ENCODE data around the gene ACOT8.
A peak's percentile ranks its signal among the peaks of the same experiment; 100 is the strongest.
"Not testable (repeated sequence)": the region's sequence is repeated elsewhere in the genome, so short reads cannot be mapped to it uniquely, and the experiment has no call there.

ACOT8 gene

DNA sequence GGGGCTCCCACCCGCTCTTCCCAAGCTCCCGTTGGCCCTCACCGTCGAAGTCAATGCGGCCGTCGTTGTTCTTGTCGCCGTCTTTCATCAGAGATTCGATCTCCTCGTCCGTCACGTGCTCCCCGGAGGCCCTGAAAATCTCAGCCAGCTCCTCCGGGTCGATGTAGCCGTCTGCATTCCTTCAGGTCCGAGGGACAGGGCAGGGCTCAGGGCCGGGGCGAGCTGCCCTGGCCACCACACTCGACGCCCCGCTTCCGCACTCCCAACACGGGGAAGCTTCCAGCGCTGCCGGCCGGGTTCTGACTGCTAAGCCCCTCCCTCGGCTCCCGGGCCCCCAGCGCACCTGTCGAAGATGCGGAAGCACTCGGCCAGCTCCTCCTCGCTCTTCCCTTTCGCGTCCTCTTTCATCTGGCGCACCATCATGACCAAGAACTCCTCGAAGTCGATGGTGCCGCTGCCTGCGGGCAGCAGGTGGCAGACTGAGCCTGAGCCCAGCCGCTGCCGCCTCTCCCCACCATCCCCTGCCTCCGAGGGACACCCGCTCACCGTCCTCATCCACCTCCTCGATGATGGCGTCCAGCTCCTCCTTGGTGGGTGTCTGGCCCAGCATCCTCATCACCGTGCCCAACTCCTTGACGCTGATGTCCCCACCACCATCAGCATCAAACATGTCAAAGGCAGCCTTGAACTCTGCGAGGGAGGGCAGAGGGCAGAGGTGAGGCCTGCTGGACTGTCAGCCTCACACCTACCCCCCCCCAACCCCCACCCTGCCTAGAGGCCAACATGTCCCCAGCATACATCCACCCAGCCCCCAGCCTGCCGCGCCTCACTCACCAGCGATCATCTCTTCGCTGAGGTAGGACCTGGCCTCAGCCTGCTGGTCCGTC is 33.0 kb downstream of the ACOT8 start:
- no peak for DNase-seq

DNA sequence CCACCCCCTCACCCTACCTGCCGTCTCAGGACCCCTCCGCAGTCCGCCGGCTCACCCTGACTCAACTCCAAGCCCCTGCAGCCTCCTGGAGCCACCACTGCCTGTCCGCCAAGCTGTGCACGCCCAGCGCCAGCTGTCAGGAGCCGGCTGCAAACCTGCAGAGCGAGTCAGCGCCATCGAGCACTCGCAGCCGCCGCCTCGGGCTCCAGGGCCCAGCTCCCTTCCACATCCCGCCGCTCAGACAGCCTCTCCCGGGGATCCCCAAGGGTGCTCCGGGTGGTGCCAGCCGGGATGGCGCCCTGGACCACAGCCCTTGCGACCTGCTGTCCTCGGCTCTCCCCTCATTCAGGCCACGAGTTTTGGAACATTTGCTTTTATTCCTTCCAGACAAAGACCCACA is 34.3 kb downstream of the ACOT8 start:
- peak; percentile 30 for DNase-seq

DNA sequence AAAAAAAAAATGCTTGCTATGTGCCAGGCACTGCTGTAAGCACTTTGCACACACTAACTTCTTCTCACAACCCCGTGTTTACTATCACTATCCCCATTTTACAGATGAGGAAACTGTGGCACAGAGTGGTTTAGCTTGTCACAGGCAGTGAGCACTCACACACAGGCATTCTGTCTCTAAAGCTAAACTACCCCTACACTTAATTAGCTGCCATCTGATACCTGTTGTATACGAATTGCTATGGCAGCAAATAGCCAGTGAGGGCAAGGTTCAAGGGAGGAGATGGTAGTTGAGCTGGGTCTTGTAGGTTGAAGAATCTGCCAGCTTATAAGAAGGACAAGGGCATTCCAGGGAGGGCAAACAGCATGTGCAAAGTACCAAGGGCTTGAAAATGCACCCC is 35.2 kb downstream of the ACOT8 start:
- no peak for DNase-seq

DNA sequence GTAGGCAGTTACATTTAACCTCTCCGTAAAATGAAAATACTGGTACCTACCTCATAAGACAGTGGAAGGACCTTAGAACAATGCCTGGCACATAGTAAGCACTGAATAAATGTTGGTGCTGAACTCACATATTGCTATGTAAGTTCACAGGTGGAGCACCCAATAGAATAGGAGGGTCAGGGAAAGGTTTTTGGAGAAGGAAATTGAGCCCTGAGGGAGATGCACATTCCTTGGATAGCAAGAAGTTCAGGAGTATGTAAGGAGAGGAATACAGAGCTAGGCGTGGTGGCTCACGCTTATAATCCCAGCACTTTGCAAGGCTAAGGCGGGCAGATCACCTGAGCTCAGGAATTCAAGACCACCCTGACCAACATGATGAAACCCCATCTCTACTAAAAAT is 37.7 kb downstream of the ACOT8 start:
- no peak for DNase-seq

DNA sequence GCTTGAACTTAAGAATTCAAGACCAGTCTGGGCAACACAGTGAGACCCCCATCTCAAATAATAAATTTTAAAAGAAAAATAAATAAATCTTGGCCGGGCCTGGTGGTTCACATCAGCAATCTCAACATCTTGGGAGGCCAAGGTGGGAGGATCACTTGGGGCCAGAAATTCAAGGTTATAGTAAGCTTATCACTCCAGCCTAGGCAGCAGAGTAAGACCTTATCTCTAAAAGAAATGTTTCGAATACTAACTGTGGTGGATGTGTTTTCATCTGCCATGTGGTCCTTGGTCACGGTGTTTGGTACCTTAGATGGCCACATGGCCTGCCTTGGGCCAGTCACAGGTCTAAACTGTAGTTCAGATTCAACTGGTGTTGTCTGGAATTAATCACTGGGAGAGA is 39.0 kb downstream of the ACOT8 start:
- no peak for DNase-seq

DNA sequence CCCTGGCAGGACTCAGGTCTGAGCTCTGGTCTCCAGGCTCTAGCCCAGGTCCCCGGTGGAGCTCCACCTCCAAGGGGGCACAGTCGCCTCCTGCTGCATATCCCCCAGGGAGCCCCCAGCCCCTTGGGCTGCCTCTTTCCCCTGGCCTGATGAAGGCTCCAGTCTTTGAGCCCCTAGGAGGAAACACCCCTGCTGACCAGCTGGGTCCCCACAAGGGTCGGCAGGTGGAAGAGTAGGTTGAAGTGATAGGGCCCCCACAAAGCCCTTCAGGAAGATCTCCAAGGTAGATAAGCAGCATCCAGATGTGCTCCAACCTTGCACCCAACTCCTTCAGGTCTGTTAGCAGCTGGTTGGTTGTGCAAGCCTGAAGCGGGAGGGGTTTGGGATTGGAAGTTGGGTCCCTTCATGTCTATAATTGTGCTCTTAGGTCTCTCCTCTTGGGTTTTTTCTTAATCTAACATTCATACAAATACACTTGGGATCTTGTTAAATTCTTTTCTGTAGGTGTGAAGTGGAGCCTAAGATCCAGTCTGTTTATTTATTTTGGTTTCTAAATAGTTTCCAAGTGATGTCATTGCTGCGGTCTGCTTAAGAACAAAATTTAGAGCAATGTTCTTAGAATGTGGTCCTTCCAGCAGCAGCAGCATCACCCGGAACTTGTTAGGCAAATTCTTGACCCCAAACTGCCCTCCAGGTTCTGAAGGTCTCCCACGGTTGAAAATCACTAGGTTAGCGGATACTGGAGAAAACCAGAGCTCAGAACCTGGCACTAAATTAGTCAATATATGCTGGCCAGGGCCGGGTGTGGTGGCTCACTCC is 39.6 kb downstream of the ACOT8 start:
- DNase-seq: no peak

DNA sequence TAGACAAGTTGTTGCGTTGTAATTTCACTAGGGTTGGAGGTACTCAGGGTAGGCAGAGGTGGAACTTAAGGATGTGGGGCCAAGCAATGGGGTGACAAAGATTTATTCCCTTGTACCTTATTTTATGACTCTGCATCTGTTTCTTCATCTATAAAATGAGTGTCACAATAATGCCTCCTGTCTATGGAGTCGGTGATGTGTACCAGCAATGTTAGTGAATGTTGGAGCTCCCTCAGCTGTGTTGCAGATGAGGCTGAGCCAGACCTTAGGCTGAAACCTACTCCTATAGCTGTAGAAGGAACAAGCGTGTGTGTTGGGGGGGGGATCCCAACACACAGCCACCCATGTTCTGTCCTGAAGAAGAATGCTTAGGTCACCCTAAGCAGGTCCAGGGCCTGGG is 40.2 kb downstream of the ACOT8 start:
- DNase-seq: no peak

DNA sequence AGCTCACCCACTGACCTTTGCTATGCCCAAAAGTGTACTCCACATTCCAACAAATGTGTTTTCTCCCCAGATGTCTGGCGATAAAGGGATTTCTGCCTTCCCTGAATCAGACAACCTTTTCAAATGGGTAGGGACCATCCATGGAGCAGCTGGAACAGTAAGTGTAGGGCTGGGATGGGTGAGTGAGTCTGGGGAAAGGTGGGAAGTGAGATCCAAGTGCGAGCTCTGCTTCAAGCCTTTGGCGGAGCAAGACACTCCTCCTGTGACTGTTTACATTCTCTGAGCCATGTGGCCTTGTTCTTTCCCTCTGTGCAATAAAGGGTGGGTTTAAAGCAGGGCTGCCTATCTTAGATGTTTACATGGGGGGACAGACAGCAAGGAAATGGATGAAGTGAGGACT is 42.9 kb downstream of the ACOT8 start:
- DNase-seq: no peak

DNA sequence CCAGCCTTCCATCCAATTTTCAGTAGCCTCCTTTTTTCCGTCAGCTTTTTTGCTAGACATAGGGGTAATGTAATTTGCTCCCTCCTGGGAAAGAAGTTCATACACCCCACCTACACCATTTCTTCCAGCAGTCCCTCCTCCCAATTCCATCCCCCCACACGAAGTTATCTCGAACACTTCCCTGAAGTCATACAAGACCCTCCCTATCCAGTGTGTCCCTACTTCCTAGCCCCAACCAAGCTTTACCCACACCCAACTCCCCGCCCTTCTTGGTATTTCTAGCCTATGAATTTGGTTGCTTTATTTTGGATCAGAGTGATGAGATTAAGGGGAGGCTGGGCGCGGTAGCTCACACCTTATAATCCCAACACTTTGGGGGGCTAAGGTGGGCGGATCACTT is 43.7 kb downstream of the ACOT8 start:
- no peak for DNase-seq

DNA sequence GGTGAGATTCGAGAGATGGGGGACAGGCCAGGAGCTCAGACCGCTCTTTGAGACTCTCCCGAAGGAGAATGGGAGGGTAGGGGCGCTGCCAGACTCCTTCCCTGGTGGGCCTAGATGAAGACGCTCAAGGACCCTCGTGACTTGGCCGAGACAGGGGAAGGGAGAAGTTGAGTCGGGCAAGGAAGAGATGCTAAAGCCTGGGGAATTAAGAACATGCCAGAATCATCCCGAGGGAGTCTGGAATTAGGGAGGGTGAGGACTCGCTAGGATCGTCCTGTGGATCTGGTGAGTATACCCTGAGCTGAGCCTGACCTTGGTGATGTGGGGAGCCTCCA is 44.2 kb downstream of the ACOT8 start:
- no peak for DNase-seq

DNA sequence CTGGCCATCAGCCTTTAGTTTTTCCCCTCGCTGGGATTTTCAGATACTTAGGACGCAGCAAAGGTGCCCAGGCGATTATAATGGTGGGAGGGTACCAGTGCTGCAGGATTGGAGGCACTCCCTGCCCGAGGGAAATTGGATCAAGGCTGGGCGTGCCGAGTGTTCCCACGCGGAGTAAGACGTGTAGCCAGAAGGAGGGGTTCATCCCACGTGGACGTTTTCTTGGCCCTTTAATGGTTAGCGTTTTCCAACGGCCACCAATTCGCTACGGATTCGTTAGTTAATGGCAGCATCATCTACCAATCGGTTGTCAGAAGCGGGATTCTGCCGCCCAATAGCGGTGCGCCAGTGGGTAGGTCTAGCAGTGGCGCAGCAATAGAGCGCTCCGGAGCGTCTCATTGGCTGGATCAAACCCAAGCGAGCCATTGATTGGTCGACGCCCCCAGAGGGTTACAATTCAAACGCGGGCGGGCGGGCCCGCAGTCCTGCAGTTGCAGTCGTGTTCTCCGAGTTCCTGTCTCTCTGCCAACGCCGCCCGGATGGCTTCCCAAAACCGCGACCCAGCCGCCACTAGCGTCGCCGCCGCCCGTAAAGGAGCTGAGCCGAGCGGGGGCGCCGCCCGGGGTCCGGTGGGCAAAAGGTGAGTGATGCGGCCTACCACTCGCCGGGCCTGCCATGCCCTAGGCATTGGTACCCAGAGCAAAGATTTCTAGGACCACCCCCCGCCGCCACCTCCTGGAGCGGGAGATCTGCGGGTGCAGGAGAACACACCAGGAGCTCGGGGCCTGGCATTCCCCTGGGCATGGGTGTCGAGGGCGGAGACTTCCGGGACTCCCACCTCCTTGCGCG is 44.8 kb downstream of the ACOT8 start, which contains the start of gene UBE2C:
TSS of gene UBE2C (plus strand) at position 488 of the 849 bp plus-strand sequence. CDS start at position 540, 52 bp downstream.
- DNase-seq: peak; percentile 99

- no peak for DNase-seq
These were observed 46.8 kb downstream of the ACOT8 start for GRCh38 chr20:45810191-45810970.

DNA sequence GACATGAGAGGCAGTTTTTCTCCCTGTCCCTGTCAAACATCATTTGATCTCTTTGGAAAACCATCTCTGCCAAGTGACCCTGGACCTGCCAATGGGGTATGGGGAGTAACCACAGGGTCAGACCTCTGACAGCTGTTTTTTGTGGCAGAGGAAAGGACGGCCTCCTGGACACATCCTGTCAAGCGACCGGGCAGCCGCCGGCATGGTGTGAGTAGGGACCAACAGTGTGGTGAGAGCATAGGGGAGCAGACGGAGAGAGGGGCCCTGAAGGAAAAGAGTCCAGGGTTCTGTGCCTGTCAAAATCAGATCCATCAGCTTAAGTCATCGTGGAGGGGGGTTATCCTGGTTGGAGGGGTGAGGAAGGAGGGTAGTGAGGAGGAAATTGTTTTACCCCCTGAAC is 55.3 kb downstream of the ACOT8 start:
- no peak for DNase-seq

DNA sequence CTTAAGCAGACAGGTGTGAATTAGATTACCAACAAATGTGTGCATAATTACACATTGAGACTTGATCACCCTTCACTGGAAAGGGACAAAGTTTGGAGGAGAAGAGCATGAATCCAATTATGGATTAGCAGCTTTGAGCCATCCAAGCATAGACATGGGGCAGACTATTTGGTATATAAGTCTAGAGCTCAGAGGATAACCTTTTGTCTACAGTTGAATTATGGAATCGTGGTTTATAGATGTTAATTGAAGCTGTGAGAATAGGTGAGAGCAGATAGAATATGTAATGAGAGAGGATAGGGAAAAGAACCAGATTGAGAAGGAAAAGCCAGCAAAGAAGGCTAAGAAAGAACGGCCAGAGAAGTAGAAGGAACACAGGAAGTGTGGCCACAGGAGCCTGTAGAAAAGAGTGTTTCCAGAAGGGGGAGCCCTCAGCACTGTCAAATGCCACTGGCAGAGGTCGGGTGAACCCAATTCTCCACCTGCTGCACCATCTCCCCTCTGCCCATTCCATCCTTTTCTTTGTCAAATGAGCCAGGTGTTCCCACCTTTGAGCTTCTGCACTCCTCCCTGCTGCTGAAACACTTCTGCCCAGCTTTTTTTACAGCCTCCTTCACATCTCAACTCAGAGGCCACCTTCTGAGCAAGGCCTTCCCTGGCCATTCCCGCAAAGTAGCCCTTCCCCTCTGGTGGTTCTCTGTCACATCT is 58.1 kb downstream of the ACOT8 start:
- peak; percentile 50 for DNase-seq

GRCh38 chr20:45797955-45798354 is 59.2 kb downstream of the ACOT8 start:
- not testable (repeated sequence) for DNase-seq

DNA sequence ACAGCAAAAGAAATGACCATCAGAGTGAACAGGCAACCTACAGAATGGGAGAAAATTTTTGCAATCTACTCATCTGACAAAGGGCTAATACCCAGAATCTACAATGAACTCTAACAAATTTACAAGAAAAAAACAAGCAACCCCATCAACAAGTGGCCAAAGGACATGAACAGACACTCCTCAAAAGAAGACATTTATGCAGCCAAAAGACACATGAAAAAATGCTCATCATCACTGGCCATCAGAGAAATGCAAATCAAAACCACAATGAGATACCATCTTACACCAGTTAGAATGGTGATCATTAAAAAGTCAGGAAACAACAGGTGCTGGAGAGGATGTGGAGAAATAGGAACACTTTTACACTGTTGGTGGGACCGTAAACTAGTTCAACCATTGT is 59.7 kb downstream of the ACOT8 start:
- DNase-seq: not testable (repeated sequence)

GRCh38 chr20:45796337-45797065 is 60.7 kb downstream of the ACOT8 start:
- DNase-seq: no peak

DNA sequence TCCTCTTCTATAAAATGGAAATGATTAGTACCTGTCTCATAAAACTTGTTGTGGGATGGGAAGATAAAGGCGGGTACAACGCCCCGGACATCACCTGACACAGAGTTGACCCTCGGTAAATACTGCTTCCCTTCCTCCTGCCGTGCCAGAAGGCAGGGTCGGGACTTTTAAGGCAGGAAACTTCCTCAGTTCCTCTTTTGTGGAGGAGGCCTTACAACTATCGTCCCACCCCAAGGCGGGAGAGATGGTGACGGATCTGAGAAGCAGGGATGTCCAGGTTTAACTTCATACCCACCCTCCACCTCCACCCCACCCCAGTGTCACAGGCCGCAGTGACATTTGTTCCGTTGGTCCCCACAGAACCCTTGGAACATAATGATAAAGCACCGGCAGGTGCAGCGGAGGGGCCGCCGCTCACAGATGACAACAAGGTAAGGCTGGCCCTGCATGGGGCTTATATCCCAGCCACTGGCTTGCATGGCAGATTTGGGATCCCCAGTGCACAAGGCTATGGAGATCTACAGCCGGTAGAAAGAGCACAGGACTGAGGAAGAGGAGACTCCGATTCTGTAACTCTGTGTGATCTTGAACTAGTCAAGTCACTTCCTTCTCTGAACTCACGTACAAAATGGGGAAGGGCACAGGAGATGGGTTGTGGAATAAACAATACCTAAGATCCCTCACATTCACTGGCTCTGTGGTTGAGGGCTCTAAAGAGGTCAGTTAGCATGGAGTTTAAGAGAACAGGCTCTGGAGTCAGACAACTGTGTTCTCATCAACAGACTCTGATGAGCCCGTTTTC is 64.7 kb downstream of the ACOT8 start:
- no peak for DNase-seq
